Muscle layer of colon (tissue), 2 donors: ENCODE results near the gene NCKAP5L.
A peak's percentile ranks its signal among the peaks of the same experiment; 100 is the strongest.
"Not testable (repeated sequence)": the region's sequence is repeated elsewhere in the genome, so short reads cannot be mapped to it uniquely, and the experiment has no call there.

Experiments
- H3K27ac ChIP-seq: one replicate; pipeline ENCODE4 v1.7.0; 2013; ENCODE audit warnings: low read depth, mild to moderate bottlenecking, low read length, moderate library complexity
- H3K27me3 ChIP-seq, 2 donors: one replicate each; pipeline ENCODE4 v1.7.0; 2013; ENCODE audit warnings: low read length in 2 of 2, mild to moderate bottlenecking in 2 of 2; ENCODE audit not compliant: insufficient read depth in 2 of 2, control insufficient read depth in 1 of 2
- H3K36me3 ChIP-seq: one replicate; pipeline ENCODE4 v1.7.0; 2013; ENCODE audit warnings: mild to moderate bottlenecking, low read length; ENCODE audit not compliant: insufficient read depth
- H3K4me1 ChIP-seq: one replicate; pipeline ENCODE4 v1.7.0; 2013; ENCODE audit warnings: mild to moderate bottlenecking, low read length; ENCODE audit not compliant: insufficient read depth
- H3K4me3 ChIP-seq, 2 donors: one replicate each; pipeline ENCODE4 v1.7.0; 2013; ENCODE audit warnings: low read length in 2 of 2, low read depth in 1 of 2, mild to moderate bottlenecking in 1 of 2, moderate library complexity in 1 of 2
- H3K9ac ChIP-seq: one replicate; pipeline ENCODE4 v1.7.0; 2013; ENCODE audit warnings: low read length
- H3K9me3 ChIP-seq: one replicate; pipeline ENCODE4 v1.7.0; 2013; ENCODE audit warnings: mild to moderate bottlenecking, low read length
- donor health status: abdominal sarcoma.
- donor health status: Adenocarcinoma of cecum.

Gene NCKAP5L, protein sequence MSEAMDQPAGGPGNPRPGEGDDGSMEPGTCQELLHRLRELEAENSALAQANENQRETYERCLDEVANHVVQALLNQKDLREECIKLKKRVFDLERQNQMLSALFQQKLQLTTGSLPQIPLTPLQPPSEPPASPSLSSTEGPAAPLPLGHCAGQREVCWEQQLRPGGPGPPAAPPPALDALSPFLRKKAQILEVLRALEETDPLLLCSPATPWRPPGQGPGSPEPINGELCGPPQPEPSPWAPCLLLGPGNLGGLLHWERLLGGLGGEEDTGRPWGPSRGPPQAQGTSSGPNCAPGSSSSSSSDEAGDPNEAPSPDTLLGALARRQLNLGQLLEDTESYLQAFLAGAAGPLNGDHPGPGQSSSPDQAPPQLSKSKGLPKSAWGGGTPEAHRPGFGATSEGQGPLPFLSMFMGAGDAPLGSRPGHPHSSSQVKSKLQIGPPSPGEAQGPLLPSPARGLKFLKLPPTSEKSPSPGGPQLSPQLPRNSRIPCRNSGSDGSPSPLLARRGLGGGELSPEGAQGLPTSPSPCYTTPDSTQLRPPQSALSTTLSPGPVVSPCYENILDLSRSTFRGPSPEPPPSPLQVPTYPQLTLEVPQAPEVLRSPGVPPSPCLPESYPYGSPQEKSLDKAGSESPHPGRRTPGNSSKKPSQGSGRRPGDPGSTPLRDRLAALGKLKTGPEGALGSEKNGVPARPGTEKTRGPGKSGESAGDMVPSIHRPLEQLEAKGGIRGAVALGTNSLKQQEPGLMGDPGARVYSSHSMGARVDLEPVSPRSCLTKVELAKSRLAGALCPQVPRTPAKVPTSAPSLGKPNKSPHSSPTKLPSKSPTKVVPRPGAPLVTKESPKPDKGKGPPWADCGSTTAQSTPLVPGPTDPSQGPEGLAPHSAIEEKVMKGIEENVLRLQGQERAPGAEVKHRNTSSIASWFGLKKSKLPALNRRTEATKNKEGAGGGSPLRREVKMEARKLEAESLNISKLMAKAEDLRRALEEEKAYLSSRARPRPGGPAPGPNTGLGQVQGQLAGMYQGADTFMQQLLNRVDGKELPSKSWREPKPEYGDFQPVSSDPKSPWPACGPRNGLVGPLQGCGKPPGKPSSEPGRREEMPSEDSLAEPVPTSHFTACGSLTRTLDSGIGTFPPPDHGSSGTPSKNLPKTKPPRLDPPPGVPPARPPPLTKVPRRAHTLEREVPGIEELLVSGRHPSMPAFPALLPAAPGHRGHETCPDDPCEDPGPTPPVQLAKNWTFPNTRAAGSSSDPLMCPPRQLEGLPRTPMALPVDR (N-terminal part only)

GRCh38 chr12:49828133-49829091, at the start of gene NCKAP5L:
Gene NCKAP5L, minus strand, starts transcription at chr12:49828413. Its CDS starts 24,369 bp downstream, at chr12:49804044.
- peaks cover 45% of the 10 kb centered on the region for H3K4me1 ChIP-seq
- peak within 1 kb of the TSS; percentile 97 for H3K27ac ChIP-seq

DNA sequence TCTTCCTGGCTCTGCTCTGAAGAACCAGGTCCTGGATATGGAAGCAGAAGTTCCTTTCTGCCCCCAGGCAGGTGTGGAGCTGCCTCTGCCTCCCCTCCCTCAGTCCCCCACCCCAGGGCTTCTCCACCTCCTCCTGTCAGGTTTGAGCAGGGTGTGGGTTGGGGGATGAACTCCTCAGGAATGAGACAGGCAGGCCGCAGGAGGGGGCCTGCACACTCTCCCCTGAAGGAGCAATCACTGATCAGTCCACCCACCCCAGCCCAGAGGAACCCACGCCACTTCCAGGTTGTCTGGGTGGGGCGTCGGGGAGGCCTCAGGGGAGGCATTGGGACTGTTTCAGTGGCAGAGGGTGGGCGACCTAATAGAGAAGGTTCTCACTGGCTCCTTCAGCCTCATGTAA, 48.9 kb upstream of the NCKAP5L start:
- Histone ChIP-seq H3K36me3 (no peaks in the 10 kb centered on the region), H3K4me3 (no peak overlapping the region), H3K9me3 (no peaks in the 10 kb centered on the region), H3K4me1 (no peaks in the 10 kb centered on the region), H3K27me3 (no peaks in the 10 kb centered on the region), H3K27ac (no peak overlapping the region), H3K9ac (no peak overlapping the region)

More at GRCh38 chr12:49828133-49829091, at the start of gene NCKAP5L:
- Histone ChIP-seq H3K36me3 (no peaks in the 10 kb centered on the region), H3K9ac (peak within 1 kb of the TSS; percentile 66), H3K9me3 (no peaks in the 10 kb centered on the region), H3K4me3 (peak within 1 kb of the TSS; percentile 70 to 72), H3K27me3 (no peaks in the 10 kb centered on the region)

DNA sequence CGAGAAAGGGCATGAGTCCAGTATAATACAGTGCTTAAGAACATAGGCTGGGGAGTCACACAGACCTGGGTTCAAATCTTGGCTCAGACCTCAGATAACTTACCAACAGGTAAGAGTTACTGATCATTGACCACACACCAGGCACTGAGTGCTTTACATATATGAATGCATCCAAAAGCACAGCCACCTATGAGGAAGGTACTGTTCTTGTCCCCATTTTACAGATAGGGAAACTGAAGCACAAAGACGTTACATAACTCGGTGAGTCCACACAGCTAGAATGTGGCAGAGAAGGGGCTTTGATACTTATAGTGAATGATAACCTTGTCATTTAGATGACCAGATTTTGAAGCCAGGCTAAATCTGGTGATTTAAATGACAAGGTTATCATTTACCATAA, 47.9 kb upstream of the NCKAP5L start:
- Histone ChIP-seq H3K27ac (no peak overlapping the region), H3K27me3 (no peaks in the 10 kb centered on the region), H3K4me1 (no peaks in the 10 kb centered on the region), H3K9ac (no peak overlapping the region), H3K36me3 (no peaks in the 10 kb centered on the region), H3K9me3 (no peaks in the 10 kb centered on the region), H3K4me3 (no peak overlapping the region)

GRCh38 chr12:49875115-49875720, 47.0 kb upstream of the NCKAP5L start:
- Histone ChIP-seq H3K9me3 (no peaks in the 10 kb centered on the region), H3K36me3 (no peaks in the 10 kb centered on the region), H3K27ac (no peak overlapping the region), H3K4me1 (no peaks in the 10 kb centered on the region), H3K4me3 (no peak overlapping the region), H3K27me3 (no peaks in the 10 kb centered on the region), H3K9ac (no peak overlapping the region)

- Histone ChIP-seq H3K27ac (no peak overlapping the region), H3K9ac (no peak overlapping the region), H3K4me3 (no peak overlapping the region), H3K36me3 (no peaks in the 10 kb centered on the region), H3K9me3 (no peaks in the 10 kb centered on the region), H3K27me3 (no peaks in the 10 kb centered on the region), H3K4me1 (no peaks in the 10 kb centered on the region)
These were observed 46.1 kb upstream of the NCKAP5L start for GRCh38 chr12:49874142-49874897.

GRCh38 chr12:49873361-49873934, 45.2 kb upstream of the NCKAP5L start:
- Histone ChIP-seq H3K36me3 (no peaks in the 10 kb centered on the region), H3K4me3 (no peak overlapping the region), H3K27ac (no peak overlapping the region), H3K9ac (no peak overlapping the region), H3K4me1 (peaks cover 2% of the 10 kb centered on the region), H3K9me3 (no peaks in the 10 kb centered on the region), H3K27me3 (no peaks in the 10 kb centered on the region)

DNA sequence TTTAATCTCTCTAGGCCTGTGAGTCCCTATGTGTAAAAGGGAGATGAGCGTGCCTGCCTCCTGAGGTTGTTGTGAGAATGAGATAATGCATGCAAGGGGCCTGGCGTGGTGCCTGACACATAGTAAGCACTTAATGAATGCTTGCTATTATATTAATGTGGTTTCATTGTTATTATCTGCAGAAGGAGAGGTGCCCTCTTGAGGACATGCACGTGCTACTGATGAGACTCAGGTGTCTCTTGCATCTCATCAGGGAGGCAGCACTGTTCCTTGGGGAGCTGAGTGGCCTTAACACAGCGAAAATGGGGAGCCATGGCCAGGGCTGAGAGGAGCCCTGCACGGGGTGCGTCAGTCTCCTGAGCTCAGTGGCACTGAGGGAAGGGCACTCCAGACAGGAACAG, 44.6 kb upstream of the NCKAP5L start:
- Histone ChIP-seq H3K27ac (no peak overlapping the region), H3K9me3 (no peaks in the 10 kb centered on the region), H3K4me1 (peaks cover 9% of the 10 kb centered on the region), H3K9ac (no peak overlapping the region), H3K27me3 (no peaks in the 10 kb centered on the region), H3K36me3 (no peaks in the 10 kb centered on the region), H3K4me3 (no peak overlapping the region)

- Histone ChIP-seq H3K27ac (no peak overlapping the region), H3K36me3 (no peaks in the 10 kb centered on the region), H3K27me3 (no peaks in the 10 kb centered on the region), H3K4me3 (no peak overlapping the region), H3K9me3 (no peaks in the 10 kb centered on the region), H3K9ac (no peak overlapping the region), H3K4me1 (peaks cover 13% of the 10 kb centered on the region)
These were observed 44.2 kb upstream of the NCKAP5L start for GRCh38 chr12:49872381-49872780.

DNA sequence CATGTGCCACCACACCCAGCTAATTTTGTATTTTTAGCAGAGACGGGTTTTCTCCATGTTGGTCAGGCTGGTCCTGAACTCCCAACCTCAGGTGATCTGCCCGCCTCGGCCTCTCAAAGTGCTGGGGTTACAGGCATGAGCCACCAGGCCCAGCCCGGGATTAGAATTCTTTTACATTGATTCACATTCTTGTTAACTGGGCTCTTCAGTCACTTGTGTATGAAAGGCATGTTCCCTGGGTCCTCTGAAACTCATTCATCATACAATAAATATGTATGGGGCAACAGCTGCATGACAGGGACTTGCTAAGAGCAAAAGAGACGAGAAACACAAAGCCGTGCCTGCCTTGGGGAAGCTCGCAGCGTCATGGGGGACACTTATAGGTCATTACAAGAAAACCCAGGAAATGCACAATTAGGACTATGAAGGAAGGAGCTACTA, 43.6 kb upstream of the NCKAP5L start:
- H3K27ac ChIP-seq, H3K4me3 ChIP-seq, H3K9ac ChIP-seq, H3K9me3 ChIP-seq, H3K27me3 ChIP-seq, H3K36me3 ChIP-seq: not testable (repeated sequence)
- peaks cover 17% of the 10 kb centered on the region for H3K4me1 ChIP-seq
